Activated B cell treated with CpG ODN at 0.5 μM for 24 hours (primary cell): Measurements from ENCODE around the gene DPF3. TPM values are rescaled to one million over a fixed set of nuclear protein-coding genes. Genes with fewer than 3 reads are reported as not detected.

ENCODE experiments used
- ATAC-seq: fragments of 200-7000 bp; cut with Tn5 transposase; one replicate; pipeline ENCODE4 v1.10.0; 2021; ENCODE audit warnings: low read depth, mild to moderate bottlenecking, moderate library complexity
- CTCF ChIA-PET: fragments of 350-600 bp; sonication (Branson Sonifier 250); formaldehyde crosslinking; loops from one replicate; lab custom pipeline; 2021; ENCODE audit warnings: antibody characterized with exemption; lab: Charles Lee
- POLR2A ChIA-PET: fragments of 350-600 bp; sonication (Branson Sonifier 250); formaldehyde crosslinking; loops from one replicate; lab custom pipeline; 2021; ENCODE audit warnings: antibody characterized with exemption; lab: Charles Lee
- DNase-seq: peaks from one replicate; pipeline ENCODE4 v3.0.0; 2022
- H3K27ac Mint-ChIP-seq: one replicate; pipeline ENCODE4 v1.8.0; 2020; ENCODE audit warnings: mixed read lengths
- H3K27me3 Mint-ChIP-seq: one replicate; pipeline ENCODE4 v1.8.0; 2021; ENCODE audit warnings: mixed read lengths
- H3K36me3 Mint-ChIP-seq: one replicate; pipeline ENCODE4 v1.8.0; 2021; ENCODE audit warnings: low read depth, mixed read lengths
- H3K4me1 Mint-ChIP-seq: one replicate; pipeline ENCODE4 v1.8.0; 2021; ENCODE audit warnings: mixed read lengths
- H3K4me3 Mint-ChIP-seq: one replicate; pipeline ENCODE4 v1.8.0; 2020; ENCODE audit warnings: mild to moderate bottlenecking, mixed read lengths
- H3K9me3 Mint-ChIP-seq: one replicate; pipeline ENCODE4 v1.8.0; 2020; ENCODE audit warnings: mixed read lengths
- CTCF ChIP-seq: fragments of 200-600 bp; IDR thresholded peaks from one replicate; pipeline ENCODE4 v1.8.0; 2022; ENCODE audit warnings: antibody characterized with exemption, mild to moderate bottlenecking
- intact Hi-C: fragments of 100-400 bp; cut with micrococcal nuclease; formaldehyde crosslinking; loops from one replicate; pipeline ENCODE4 v1.15.1; 2024
- total RNA-seq: library from RNA; stranded (reverse); gene quantifications from 2 replicates; pipeline ENCODE4 v1.2.3, GENCODE V29; 2022

DPF3 gene
- total RNA-seq, 1 donor from 2014 or later, result 3.5 TPM

- peaks cover under 1% of the 10 kb centered on the region for H3K9me3 Mint-ChIP-seq
- no peak overlapping the region for H3K27ac Mint-ChIP-seq
- TF ChIP-seq CTCF, result no peak
- ATAC-seq (no peak), DNase-seq (no peak)
- intact Hi-C loops, result no loop called here
- H3K27me3 Mint-ChIP-seq, result no peaks in the 10 kb centered on the region
- H3K36me3 Mint-ChIP-seq, result peaks cover 3% of the 10 kb centered on the region
- CTCF ChIA-PET, result no interaction called here
- H3K4me1 Mint-ChIP-seq, result peaks cover 16% of the 10 kb centered on the region
- POLR2A ChIA-PET, result interaction anchor here (0.9 kb wide), 1 partner anchor 14 kb away, joined by 3 read pairs; no protein-coding TSS in a partner anchor
- H3K4me3 Mint-ChIP-seq, result no peak overlapping the region
Observed at GRCh38 chr14:72824051-72824450, 69.8 kb downstream of the DPF3 start.

DNA sequence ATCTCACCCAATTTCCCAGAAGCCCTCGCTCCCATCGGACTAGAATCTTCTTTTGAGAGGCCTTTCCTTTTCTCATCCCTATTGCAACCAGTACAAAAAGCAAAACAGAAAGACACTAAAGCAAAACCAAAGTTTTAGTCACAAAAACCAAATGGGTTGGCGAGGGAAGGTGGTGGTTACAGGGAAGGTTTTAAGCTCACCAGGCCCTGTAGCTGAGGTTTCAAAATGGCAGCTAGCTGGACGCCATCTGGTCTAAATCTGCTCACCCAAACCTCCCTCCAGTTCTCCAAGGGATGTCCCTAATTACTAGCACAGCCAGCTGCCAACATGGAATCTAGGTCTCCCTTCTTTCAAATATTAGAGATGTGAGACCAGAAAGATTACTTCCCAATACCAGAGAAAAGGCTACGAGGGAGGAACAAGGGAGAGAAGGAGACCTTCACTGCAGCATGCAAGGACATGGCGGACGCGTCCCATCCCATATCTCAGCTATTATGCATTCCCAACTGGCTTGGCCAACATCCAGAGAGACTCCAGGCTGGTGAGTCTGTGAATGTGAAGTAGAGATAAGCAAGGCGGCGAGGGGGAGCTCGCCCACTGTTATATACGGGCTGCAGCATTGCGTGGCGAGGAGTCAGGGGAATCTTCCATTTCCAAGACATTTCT lies 70.8 kb downstream of the DPF3 start:
- DNase-seq (no peak), ATAC-seq (no peak)
- Mint-ChIP-seq H3K9me3 (peaks cover 4% of the 10 kb centered on the region), H3K36me3 (peaks cover 3% of the 10 kb centered on the region), H3K4me1 (peaks cover 21% of the 10 kb centered on the region), H3K4me3 (no peak overlapping the region), H3K27me3 (no peaks in the 10 kb centered on the region), H3K27ac (no peak overlapping the region)
- ChIA-PET POLR2A (interaction anchor here (0.9 kb wide), 1 partner anchor 13 kb away, joined by 3 read pairs; no protein-coding TSS in a partner anchor), CTCF (no interaction called here)
- TF ChIP-seq CTCF, result no peak
- intact Hi-C loops, result no loop called here

DNA sequence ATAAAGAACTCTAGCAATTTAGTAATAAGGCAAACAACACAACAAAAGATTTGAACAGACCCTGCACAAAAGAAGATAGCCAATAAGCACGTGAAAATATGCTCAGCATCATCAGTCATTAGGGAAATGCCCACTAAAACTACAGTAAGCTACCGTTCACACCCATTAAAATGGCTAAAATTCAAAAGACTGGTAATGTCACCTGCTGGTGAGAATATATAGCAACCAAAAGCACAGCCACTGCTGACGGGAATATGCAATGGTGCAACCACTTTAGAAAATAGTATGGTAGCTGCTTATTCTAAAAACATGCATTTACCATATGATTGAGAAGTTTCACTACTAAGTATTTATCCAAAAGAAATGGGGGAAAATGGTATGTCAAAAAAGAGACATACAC lies 74.9 kb downstream of the DPF3 start:
- DNase-seq (no peak), ATAC-seq (no peak)
- Mint-ChIP-seq H3K9me3 (peaks cover 4% of the 10 kb centered on the region), H3K4me1 (peaks cover 41% of the 10 kb centered on the region), H3K27me3 (no peaks in the 10 kb centered on the region), H3K36me3 (peaks cover 3% of the 10 kb centered on the region), H3K27ac (no peak overlapping the region), H3K4me3 (no peak overlapping the region)
- CTCF ChIA-PET, result no interaction called here
- no peak for TF ChIP-seq CTCF
- intact Hi-C loops, result no loop called here
- POLR2A ChIA-PET, result no interaction called here

GRCh38 chr14:72816287-72816686 lies 77.6 kb downstream of the DPF3 start:
- Mint-ChIP-seq H3K36me3 (peaks cover 3% of the 10 kb centered on the region), H3K4me3 (no peak overlapping the region), H3K4me1 (peaks cover 43% of the 10 kb centered on the region), H3K27ac (peak overlapping the region; percentile 50), H3K9me3 (peaks cover 4% of the 10 kb centered on the region), H3K27me3 (no peaks in the 10 kb centered on the region)
- TF ChIP-seq CTCF, result no peak
- POLR2A ChIA-PET, result no interaction called here
- CTCF ChIA-PET, result no interaction called here
- no peak for DNase-seq
- intact Hi-C loops, result no loop called here
- ATAC-seq, result peak; percentile 25

DNA sequence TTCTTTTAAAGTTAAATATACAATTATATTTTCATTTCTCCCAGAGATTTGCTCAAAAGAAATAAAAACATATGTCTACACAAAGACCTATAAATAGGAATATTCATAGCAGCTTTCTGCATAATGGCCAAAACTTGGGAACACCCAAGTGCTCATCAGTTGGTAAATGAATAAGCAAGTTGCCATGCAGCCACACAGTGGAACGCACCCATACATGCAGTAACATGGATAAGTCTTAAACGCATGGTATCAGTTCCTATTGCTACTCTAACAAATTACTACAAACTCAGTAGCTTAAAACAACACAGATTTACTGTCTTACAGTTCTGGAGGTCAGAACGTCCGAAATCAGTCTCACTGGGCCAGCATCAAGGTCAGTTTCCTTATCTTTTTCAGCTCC lies 78.5 kb downstream of the DPF3 start:
- H3K27me3 Mint-ChIP-seq, result no peaks in the 10 kb centered on the region
- H3K4me3 Mint-ChIP-seq, result no peak overlapping the region
- peaks cover 4% of the 10 kb centered on the region for H3K9me3 Mint-ChIP-seq
- H3K27ac Mint-ChIP-seq, result no peak overlapping the region
- intact Hi-C loops, result no loop called here
- CTCF ChIA-PET, result no interaction called here
- POLR2A ChIA-PET, result no interaction called here
- peaks cover 3% of the 10 kb centered on the region for H3K36me3 Mint-ChIP-seq
- peaks cover 49% of the 10 kb centered on the region for H3K4me1 Mint-ChIP-seq
- no peak for TF ChIP-seq CTCF
- ATAC-seq (no peak), DNase-seq (no peak)
